ENCODE measurements around the gene SUV39H2. TPM values are rescaled to one million over a fixed set of nuclear protein-coding genes. Genes with fewer than 3 reads are reported as not detected.
"Not testable (repeated sequence)": the region's sequence is repeated elsewhere in the genome, so short reads cannot be mapped to it uniquely, and the experiment has no call there.

Gene SUV39H2
- polyA plus RNA-seq, 12 donors = 9.5 to 25.0 (median 15.7) TPM; not detected in 1

- no peak for DNase-seq
Measured at GRCh38 chr10:14926722-14927416, 48.2 kb downstream of the SUV39H2 start.

GRCh38 chr10:14930610-14931009 lies 51.9 kb downstream of the SUV39H2 start:
- no peak for DNase-seq

- no peak for DNase-seq
Measured at GRCh38 chr10:14936584-14936983, 57.9 kb downstream of the SUV39H2 start.

- not testable (repeated sequence) for DNase-seq
Measured at GRCh38 chr10:14938971-14939370, 60.3 kb downstream of the SUV39H2 start.

- not testable (repeated sequence) for DNase-seq
Measured at GRCh38 chr10:14942147-14942949, 63.7 kb downstream of the SUV39H2 start.

GRCh38 chr10:14942950-14943338 lies 64.3 kb downstream of the SUV39H2 start:
- not testable (repeated sequence) for DNase-seq

- no peak for DNase-seq
Measured at GRCh38 chr10:14945108-14945507, 66.4 kb downstream of the SUV39H2 start.

- DNase-seq = no peak
Measured at GRCh38 chr10:14947268-14947667, 68.6 kb downstream of the SUV39H2 start.

GRCh38 chr10:14949291-14949690 lies 70.6 kb downstream of the SUV39H2 start:
- DNase-seq = no peak

- no peak for DNase-seq
Measured at GRCh38 chr10:14952851-14953423, 74.3 kb downstream of the SUV39H2 start.

- no peak for DNase-seq
Measured at GRCh38 chr10:14953424-14954000, 74.8 kb downstream of the SUV39H2 start.

Other genes starting within 250 kb of the SUV39H2 start
- gene FAM107B, start 104.0 kb upstream of the SUV39H2 start, polyA plus RNA-seq (ENCODE audit: insufficient read length in 12 of 12) = 10 to 100 TPM in 11 of 12 donors, not detected in 1; 17.7 to 56.0 (median 24.0) TPM
- 1 to 10 TPM in 10 of 12 donors, not detected in 2; 2.2 to 4.8 (median 4.1) TPM for gene CDNF, start 40.8 kb upstream of the SUV39H2 start, polyA plus RNA-seq (ENCODE audit: insufficient read length in 12 of 12)
- gene HSPA14, start 40.6 kb upstream of the SUV39H2 start, polyA plus RNA-seq (ENCODE audit: insufficient read length in 12 of 12) = 10 to 100 TPM in 11 of 12 donors, not detected in 1; 11.6 to 19.4 (median 16.4) TPM
- gene MSANTD7, start 40.6 kb upstream of the SUV39H2 start, polyA plus RNA-seq (ENCODE audit: insufficient read length in 12 of 12) = 10 to 100 TPM in 10 of 12 donors, 1 to 10 TPM in 1, not detected in 1; 8.9 to 13.7 (median 11.5) TPM
- 10 to 100 TPM in 4 of 12 donors, 1 to 10 TPM in 7, not detected in 1; 8.0 to 16.8 (median 9.4) TPM for gene DCLRE1C, start 75.2 kb downstream of the SUV39H2 start, polyA plus RNA-seq (ENCODE audit: insufficient read length in 12 of 12)
- 1 to 10 TPM in 4 of 12 donors, under 1 TPM in 5, not detected in 3; 0.33 to 1.5 (median 0.93) TPM for gene MEIG1, start 80.5 kb downstream of the SUV39H2 start, polyA plus RNA-seq (ENCODE audit: insufficient read length in 12 of 12)
- gene OLAH, start 165.1 kb downstream of the SUV39H2 start, polyA plus RNA-seq (ENCODE audit: insufficient read length in 12 of 12) = under 1 TPM in 4 of 12 donors, not detected in 8; 0.16 to 0.30 (median 0.25) TPM
- 1 to 10 TPM in 8 of 12 donors, under 1 TPM in 2, not detected in 2; 0.80 to 2.4 (median 1.4) TPM for gene ACBD7, start 209.9 kb downstream of the SUV39H2 start, polyA plus RNA-seq (ENCODE audit: insufficient read length in 12 of 12)
- gene RPP38, start 218.5 kb downstream of the SUV39H2 start, polyA plus RNA-seq (ENCODE audit: insufficient read length in 12 of 12) = 10 to 100 TPM in 10 of 12 donors, not detected in 2; 11.5 to 17.4 (median 14.7) TPM

All from muscle of arm (tissue), 12 donors.